GM21515 (cell line): ENCODE measurements around the gene FRY.

Experiments used
- ATAC-seq: cut with Tn5 transposase; IDR thresholded peaks from one replicate; pipeline ENCODE4 v1.9.1; 2021; ENCODE audit not compliant: unreplicated experiment

Gene FRY

GRCh38 chr13:32165796-32166195 lies 134.2 kb downstream of the FRY start:
- no peak for ATAC-seq

DNA sequence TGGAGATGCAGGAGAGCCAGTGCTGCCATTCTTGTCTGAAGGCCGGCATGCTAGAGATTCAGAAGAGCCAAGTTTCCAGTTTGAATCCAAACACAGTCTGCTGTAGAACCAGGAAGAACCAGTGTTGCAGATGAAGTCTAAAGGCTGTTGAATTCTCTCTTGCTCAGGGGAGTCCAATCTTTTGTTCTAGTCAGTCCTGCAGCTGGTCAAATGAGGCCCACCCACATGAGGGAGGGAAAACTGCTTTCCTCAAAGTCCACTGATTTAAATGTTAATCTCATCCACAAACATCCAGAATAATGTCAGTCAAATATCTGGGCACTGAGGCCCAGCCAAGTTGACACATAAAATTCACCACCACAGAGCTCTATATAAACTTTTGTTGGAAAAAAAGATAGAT lies 136.6 kb downstream of the FRY start:
- no peak for ATAC-seq

- ATAC-seq: no peak
Observed at GRCh38 chr13:32170841-32171240, 139.3 kb downstream of the FRY start.

DNA sequence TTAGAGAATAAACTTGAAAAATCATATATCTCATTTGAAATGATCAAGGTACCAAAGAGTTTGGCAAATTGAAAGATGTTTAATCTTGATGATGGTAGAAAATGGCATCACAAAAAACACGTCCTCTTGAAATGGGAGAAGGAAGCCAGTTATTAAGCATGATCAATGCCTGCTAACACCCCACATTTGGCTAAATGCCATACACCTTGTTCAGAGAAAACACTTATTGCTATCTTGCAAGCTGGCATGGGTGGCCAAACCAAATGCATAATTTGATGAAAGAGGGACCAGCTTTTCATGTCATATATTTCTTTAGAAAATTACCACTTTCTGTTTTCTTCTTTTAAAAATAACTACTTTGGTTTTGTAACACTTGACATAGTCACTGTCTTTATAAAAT lies 142.3 kb downstream of the FRY start:
- ATAC-seq: no peak

- no peak for ATAC-seq
Observed at GRCh38 chr13:32174366-32174765, 142.8 kb downstream of the FRY start.

DNA sequence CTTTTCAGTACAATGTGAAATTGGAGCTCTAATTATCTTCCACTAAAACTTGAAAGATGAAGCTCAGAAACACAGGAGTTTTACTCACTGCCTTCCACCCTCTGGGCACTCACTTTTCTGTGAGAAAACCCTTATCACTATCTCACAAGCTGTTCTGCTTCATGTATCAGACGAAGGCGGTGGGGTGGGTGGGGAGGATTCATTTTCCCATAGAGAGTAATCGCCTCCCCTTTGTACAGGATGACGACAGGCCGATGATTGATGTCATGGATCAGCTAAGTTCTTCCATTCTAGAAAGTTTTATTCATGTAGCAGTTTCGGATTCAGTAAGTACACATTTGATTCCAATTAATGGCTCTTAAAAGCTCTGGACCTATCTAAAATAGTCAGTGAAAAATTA lies 143.7 kb downstream of the FRY start:
- ATAC-seq: no peak

- ATAC-seq: no peak
Observed at GRCh38 chr13:32175943-32176342, 144.4 kb downstream of the FRY start.

GRCh38 chr13:32176696-32177095 lies 145.1 kb downstream of the FRY start:
- ATAC-seq: no peak

- ATAC-seq: no peak
Observed at GRCh38 chr13:32178763-32179162, 147.2 kb downstream of the FRY start.

DNA sequence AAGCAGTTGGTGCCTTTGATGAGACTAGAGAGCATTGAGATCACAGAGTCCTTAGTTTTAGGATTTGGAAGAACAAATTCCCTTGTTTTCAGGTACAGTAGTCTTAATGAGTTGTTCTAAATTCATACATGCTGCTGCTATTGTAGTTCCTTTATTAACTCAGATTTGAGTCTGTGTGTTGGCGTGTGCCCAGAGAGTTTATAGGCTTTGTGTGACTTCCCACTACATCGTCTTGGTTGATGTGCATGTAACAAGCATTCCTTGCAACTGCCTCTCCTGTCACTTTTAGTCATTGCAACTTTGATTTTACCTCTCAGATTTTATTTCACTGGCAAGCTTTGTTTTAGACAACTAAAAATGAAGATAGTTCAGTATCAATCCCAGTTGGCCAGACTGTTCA lies 148.1 kb downstream of the FRY start:
- ATAC-seq: no peak

- no peak for ATAC-seq
Observed at GRCh38 chr13:32187651-32188050, 156.1 kb downstream of the FRY start.

- ATAC-seq: no peak
Observed at GRCh38 chr13:32191452-32191998, 160.0 kb downstream of the FRY start.

DNA sequence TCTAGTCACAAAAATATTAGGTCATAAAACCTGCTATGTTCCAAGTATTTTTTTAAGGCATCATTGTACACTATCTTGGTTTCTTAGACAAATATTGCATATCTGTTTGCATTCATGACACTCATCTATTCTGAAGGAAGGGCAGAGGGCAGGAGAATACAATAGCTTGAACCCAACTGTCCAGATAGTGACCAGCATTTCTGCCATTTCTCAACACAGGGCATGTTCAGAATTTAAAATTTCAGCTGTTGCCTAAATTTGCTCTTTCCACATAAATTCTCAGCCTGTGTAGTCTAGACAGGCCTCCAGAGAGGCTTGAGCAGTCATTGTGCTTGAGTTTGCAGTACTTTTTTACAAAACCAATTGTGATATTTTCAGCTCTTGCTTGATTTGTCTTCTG lies 164.1 kb downstream of the FRY start:
- no peak for ATAC-seq

GRCh38 chr13:32199168-32199567 lies 167.6 kb downstream of the FRY start:
- no peak for ATAC-seq

DNA sequence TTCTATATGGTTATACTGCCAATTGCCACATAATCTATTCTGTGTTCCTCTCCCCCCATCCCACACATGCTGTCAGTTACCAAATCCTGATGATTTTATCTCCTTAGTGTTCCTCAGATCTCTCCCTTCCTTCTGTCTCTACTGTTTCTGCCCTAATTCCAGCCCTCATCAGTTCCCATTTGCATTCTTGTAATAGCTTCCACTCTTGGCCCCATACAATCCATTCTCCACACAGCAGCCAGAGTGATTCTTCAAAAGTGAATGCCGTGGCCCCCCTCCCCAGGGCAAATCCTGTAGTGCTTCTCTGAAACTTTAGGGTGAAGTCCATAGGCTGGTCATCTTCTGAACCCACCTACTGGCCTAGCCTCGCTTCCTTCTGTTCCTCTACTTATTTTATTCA lies 169.2 kb downstream of the FRY start:
- no peak for ATAC-seq

GRCh38 chr13:32201809-32202208 lies 170.2 kb downstream of the FRY start:
- no peak for ATAC-seq

DNA sequence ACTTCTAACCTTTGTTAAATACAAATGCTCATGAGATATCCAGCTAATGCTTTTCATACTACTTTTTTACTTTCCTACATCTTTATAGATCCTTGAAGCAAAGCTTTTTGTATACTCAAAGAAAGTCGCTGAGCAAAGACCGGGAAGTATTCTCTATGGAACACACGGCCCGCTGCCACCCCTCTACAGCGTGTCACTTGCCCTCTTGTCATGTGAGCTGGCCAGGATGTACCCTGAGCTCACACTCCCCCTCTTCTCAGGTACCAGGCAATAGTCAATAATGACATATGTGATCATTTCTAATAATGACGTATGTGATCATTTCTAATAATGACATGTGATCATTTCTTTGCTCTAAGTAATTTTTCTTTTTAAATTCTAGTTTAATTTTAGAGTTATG lies 170.7 kb downstream of the FRY start:
- ATAC-seq: no peak

- no peak for ATAC-seq
Observed at GRCh38 chr13:32203221-32203620, 171.6 kb downstream of the FRY start.

- no peak for ATAC-seq
Observed at GRCh38 chr13:32203736-32204135, 172.2 kb downstream of the FRY start.

- no peak for ATAC-seq
Observed at GRCh38 chr13:32205431-32206096, 174.0 kb downstream of the FRY start.

- ATAC-seq: no peak
Observed at GRCh38 chr13:32206097-32206740, 174.6 kb downstream of the FRY start.

DNA sequence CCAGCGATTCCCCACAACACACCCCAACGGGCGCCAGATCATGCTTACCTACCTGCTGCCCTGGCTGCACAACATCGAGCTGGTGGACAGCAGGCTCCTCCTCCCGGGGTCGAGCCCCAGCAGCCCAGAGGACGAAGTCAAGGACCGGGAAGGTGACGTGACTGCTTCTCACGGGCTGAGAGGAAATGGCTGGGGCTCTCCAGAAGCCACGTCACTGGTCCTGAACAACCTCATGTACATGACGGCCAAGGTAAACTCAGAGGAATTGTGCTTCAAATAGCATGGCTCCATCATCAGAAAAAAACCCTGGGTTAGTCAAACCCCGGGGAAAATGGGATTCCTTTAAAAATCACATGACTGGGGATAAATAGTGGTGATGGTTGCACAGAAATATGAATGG lies 177.3 kb downstream of the FRY start:
- ATAC-seq: no peak

DNA sequence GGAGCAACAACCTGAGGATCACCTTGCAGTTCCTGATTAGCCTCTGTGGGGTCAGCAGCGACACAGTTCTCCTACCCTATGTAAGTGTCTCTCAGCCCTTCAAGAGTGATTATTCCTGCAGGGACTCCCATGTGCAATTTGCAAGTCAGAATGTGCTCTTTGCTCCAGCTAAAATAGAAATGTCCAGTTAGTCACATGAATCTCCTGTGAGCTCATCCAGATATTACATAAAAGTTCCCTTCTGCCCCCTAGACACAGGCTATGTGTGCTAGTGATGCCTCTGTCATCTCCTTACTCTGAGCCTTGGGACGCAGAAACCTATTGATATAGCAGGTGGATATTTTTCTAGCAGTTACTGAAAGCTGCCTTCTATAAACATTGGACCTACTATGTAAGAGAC lies 178.1 kb downstream of the FRY start:
- no peak for ATAC-seq
